K562 (cell line): ENCODE measurements around the gene CRHR2. TPM values are rescaled to one million over a fixed set of nuclear protein-coding genes. Genes with fewer than 3 reads are reported as not detected.
A peak's percentile ranks its signal among the peaks of the same experiment; 100 is the strongest.

ENCODE experiments used
- BRD4 ChIP-seq: fragments of 200-600 bp; sonication (generic); IDR thresholded peaks from 2 replicates; pipeline ENCODE4 v1.6.1; 2017; ENCODE audit warnings: inconsistent platforms
- E2F3 ChIP-seq: fragments of 250-450 bp; sonication (Bioruptor Pico); IDR thresholded peaks from 2 replicates; pipeline ENCODE4 v1.4.0; 2020; ENCODE audit warnings: mild to moderate bottlenecking
- FOS ChIP-seq: IDR thresholded peaks from 3 replicates; pipeline ENCODE4 v1.6.1; 2011; ENCODE audit not compliant: insufficient read length; ENCODE audit errors: extremely low read depth
- MCM5 ChIP-seq: fragments of 450-650 bp; IDR thresholded peaks from 2 replicates; pipeline ENCODE4 v1.6.1; 2016; ENCODE audit warnings: low read depth
- NCOA1 ChIP-seq: fragments of 450-650 bp; IDR thresholded peaks from 2 replicates; pipeline ENCODE4 v1.6.1; 2016; ENCODE audit warnings: low read depth
- NFE2L1 ChIP-seq: fragments of 450-650 bp; IDR thresholded peaks from 2 replicates; pipeline ENCODE4 v1.6.1; 2016; ENCODE audit warnings: missing genetic modification characterization, low read depth, mild to moderate bottlenecking, missing compliant biosample characterization, moderate library complexity, borderline replicate concordance
- RAD51 ChIP-seq: fragments of 450-650 bp; IDR thresholded peaks from 2 replicates; pipeline ENCODE4 v1.7.1; 2016; ENCODE audit warnings: low read depth, mild to moderate bottlenecking, borderline replicate concordance
- RERE ChIP-seq: sonication (generic); formaldehyde crosslinking; IDR thresholded peaks from 2 replicates; pipeline ENCODE4 v1.8.0; 2023; ENCODE audit warnings: missing genetic modification reagents, mild to moderate bottlenecking, borderline replicate concordance
- TAF9B ChIP-seq: fragments of 450-650 bp; IDR thresholded peaks from 2 replicates; pipeline ENCODE4 v1.6.1; 2018; ENCODE audit warnings: mild to moderate bottlenecking; ENCODE audit not compliant: partially characterized antibody
- TCF3 ChIP-seq: sonication (generic); formaldehyde crosslinking; IDR thresholded peaks from 2 replicates; pipeline ENCODE4 v1.4.0; 2020; ENCODE audit warnings: mild to moderate bottlenecking, missing genetic modification reagents
- polyA plus RNA-seq, 8 experiments: library from polyadenylated mRNA; depleted of rRNA in 4 of 8; stranded (reverse) in 5 of 8; unstranded in 3 of 8; fragments of >200 nt; fragmentation: Nextera tagmentation in 2 of 8; fragmentation: Illumina TruSeq in 1 of 8; extraction: Ambion mirVana in 2 of 8; extraction: Trizol in 1 of 8; gene quantifications; 2 replicates each; pipeline versions ENCODE4 v1.2.1 to v1.2.3, GENCODE V29; 2011 to 2014; ENCODE audit warnings: inconsistent platforms in 1 of 8, missing spikeins in 1 of 8
- total RNA-seq, 7 experiments: library from RNA; depleted of rRNA in 6 of 7; stranded (reverse); fragments of >200 nt in 6 of 7; fragmentation: Illumina TruSeq in 2 of 7; extraction: Trizol in 2 of 7; gene quantifications; 2 replicates each; pipeline versions ENCODE4 v1.2.1 to v1.2.3, GENCODE V29; 2011 to 2021; ENCODE audit warnings: low replicate concordance in 1 of 7
- TF ChIP-seq, protein P1 (sequence below), 2 experiments: fragments of 450-650 bp in 1 of 2; sonication (generic) in 1 of 2; formaldehyde crosslinking in 1 of 2; IDR thresholded peaks; 2 replicates each; pipeline versions ENCODE4 v1.7.1 to v1.9.0; 2016 to 2022; ENCODE audit warnings: inconsistent platforms in 1 of 2, mild to moderate bottlenecking in 1 of 2, missing genetic modification reagents in 1 of 2

CRHR2 gene
- total and polyA plus RNA-seq, 9 of the 15 experiments (the other 6 are each of a cell fraction or from before 2014, with no cell fraction given) = not detected

GRCh38 chr7:30671793-30672465, 10.3 kb downstream of the CRHR2 start (continued):
- TF ChIP-seq, protein P1, sequence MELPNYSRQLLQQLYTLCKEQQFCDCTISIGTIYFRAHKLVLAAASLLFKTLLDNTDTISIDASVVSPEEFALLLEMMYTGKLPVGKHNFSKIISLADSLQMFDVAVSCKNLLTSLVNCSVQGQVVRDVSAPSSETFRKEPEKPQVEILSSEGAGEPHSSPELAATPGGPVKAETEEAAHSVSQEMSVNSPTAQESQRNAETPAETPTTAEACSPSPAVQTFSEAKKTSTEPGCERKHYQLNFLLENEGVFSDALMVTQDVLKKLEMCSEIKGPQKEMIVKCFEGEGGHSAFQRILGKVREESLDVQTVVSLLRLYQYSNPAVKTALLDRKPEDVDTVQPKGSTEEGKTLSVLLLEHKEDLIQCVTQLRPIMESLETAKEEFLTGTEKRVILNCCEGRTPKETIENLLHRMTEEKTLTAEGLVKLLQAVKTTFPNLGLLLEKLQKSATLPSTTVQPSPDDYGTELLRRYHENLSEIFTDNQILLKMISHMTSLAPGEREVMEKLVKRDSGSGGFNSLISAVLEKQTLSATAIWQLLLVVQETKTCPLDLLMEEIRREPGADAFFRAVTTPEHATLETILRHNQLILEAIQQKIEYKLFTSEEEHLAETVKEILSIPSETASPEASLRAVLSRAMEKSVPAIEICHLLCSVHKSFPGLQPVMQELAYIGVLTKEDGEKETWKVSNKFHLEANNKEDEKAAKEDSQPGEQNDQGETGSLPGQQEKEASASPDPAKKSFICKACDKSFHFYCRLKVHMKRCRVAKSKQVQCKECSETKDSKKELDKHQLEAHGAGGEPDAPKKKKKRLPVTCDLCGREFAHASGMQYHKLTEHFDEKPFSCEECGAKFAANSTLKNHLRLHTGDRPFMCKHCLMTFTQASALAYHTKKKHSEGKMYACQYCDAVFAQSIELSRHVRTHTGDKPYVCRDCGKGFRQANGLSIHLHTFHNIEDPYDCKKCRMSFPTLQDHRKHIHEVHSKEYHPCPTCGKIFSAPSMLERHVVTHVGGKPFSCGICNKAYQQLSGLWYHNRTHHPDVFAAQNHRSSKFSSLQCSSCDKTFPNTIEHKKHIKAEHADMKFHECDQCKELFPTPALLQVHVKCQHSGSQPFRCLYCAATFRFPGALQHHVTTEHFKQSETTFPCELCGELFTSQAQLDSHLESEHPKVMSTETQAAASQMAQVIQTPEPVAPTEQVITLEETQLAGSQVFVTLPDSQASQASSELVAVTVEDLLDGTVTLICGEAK (IDR thresholded peaks at IDR 0.05) = peak; percentile 89
- TF ChIP-seq, protein P1 (CRISPR knock-in tag; IDR thresholded peaks at IDR 0.05) = no peak; the same call in 1 of the 2 replicates
- no peak for TF ChIP-seq RERE
- TF ChIP-seq MCM5 = no peak
- no peak for TF ChIP-seq TCF3 (CRISPR knock-in tag)
- TF ChIP-seq RAD51 = no peak
- no peak for TF ChIP-seq BRD4
- TF ChIP-seq NCOA1 = peak; percentile 99
- TF ChIP-seq E2F3 (CRISPR knock-in tag) = no peak
- no peak for TF ChIP-seq NFE2L1 (tag)
- no peak for TF ChIP-seq TAF9B
- no peak for TF ChIP-seq FOS
